Measurements from ENCODE around the gene THOC6.
"Not testable (repeated sequence)": the region's sequence is repeated elsewhere in the genome, so short reads cannot be mapped to it uniquely, and the experiment has no call there.

THOC6 gene

DNA sequence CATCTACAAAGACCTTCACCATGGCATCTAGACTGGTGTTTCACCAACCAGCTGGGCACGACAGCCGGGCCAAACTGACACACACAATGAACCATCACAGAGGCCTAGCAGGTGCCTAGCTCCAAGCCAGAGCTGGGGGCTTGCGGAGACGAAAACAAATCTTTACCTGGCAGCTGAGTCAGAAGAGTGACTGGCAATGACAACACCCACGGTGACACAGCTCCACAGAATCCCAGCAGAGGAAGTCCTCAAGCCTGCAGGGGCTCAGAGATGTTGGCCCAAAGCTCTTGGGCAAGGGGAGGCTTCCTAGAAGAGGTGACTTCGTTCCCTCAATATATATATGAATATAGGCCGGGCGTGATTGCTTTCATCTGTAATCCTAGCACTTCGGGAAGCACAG, 27.7 kb downstream of the THOC6 start:
- no peak for DNase-seq (ENCODE audit: low read depth, low spot score)
- H3K4me1 ChIP-seq (ENCODE audit: insufficient read depth, insufficient read length) = peaks cover 20% of the 10 kb centered on the region
- H3K4me3 ChIP-seq (ENCODE audit: insufficient read length, low read depth) = no peak overlapping the region
- TF ChIP-seq SUZ12 (IDR thresholded peaks at IDR 0.05; ENCODE audit: extremely low read depth, insufficient read depth, insufficient read length) = no peak
- no peak for TF ChIP-seq YY1 (IDR thresholded peaks at IDR 0.05; ENCODE audit: insufficient read depth, insufficient read length)
- TF ChIP-seq ZNF274 (IDR thresholded peaks at IDR 0.05; ENCODE audit: low read depth, low read length) = no peak
- peaks cover 34% of the 10 kb centered on the region for H3K27me3 ChIP-seq (ENCODE audit: insufficient read depth, insufficient read length)
- peaks cover 22% of the 10 kb centered on the region for H3K36me3 ChIP-seq (ENCODE audit: insufficient read depth, insufficient read length, low read length)
- H3K9me3 ChIP-seq (ENCODE audit: insufficient read depth, low read length) = no peaks in the 10 kb centered on the region
- H3K9ac ChIP-seq (ENCODE audit: insufficient read length, low read depth) = no peak overlapping the region

DNA sequence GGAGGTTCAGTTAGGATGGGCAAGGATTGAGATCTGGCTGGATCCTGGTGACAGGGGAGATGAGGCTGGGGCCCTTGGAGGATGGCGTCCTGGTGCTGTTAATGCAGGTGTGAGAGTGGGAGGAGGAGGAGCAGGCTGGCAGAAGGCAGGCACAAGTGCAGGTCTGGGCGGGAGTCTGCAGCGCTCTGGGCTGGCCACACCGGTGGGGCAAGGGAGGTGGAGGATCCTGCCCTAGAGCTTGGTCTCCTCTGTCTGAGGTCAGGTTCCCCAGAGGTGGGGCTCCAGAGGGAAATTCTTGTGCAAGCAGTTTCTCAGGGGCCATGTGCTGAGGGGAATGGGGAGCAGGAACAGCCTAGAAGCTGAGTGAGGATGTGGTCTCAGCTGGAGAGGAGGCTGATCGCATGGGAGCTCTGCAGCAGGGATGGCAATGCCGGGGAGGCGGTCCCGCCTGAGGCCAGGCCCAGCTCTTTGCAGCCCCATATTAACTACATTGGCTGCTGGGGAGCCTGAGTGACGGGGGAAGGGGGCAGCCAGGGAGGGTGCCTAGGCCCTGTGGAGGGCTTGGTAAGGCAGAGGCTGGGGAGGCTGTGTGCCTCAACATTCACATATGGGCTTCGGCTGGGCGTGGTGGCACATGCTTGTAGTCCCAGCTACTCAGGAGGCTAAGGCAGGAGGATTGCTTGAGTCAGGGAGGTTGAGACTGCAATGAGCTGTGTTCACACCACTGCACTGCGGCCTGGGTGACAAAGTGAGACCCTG, 28.9 kb downstream of the THOC6 start:
- not testable (repeated sequence) for H3K9me3 ChIP-seq (ENCODE audit: insufficient read depth, low read length); H3K9ac ChIP-seq (ENCODE audit: insufficient read length, low read depth); DNase-seq (ENCODE audit: low read depth, low spot score); H3K4me3 ChIP-seq (ENCODE audit: insufficient read length, low read depth)
- Histone ChIP-seq H3K27me3 (ENCODE audit: insufficient read depth, insufficient read length) (peaks cover 21% of the 10 kb centered on the region), H3K36me3 (ENCODE audit: insufficient read depth, insufficient read length, low read length) (peaks cover 29% of the 10 kb centered on the region), H3K4me1 (ENCODE audit: insufficient read depth, insufficient read length) (peaks cover 15% of the 10 kb centered on the region)

DNA sequence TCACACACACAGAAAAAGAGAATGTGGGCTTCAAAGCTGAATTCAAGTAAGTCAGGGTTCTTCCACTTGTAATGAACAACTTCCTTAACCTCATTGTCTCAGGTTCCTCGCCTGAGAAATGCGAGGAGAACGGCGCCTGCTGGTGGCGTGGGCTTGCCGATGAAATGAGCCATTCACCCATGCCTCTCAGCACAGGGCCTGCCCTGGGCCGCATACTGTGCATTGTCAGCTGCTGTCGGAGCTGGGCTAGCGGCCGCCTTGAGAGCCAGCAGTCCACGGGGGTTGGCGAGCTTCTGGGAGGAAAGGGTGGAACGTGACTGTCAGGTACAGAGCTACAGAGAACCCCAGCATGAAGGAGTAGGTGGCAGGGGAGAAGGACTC, 29.5 kb downstream of the THOC6 start:
- not testable (repeated sequence) for H3K9me3 ChIP-seq (ENCODE audit: insufficient read depth, low read length)
- H3K4me1 ChIP-seq (ENCODE audit: insufficient read depth, insufficient read length) = peaks cover 16% of the 10 kb centered on the region

DNA sequence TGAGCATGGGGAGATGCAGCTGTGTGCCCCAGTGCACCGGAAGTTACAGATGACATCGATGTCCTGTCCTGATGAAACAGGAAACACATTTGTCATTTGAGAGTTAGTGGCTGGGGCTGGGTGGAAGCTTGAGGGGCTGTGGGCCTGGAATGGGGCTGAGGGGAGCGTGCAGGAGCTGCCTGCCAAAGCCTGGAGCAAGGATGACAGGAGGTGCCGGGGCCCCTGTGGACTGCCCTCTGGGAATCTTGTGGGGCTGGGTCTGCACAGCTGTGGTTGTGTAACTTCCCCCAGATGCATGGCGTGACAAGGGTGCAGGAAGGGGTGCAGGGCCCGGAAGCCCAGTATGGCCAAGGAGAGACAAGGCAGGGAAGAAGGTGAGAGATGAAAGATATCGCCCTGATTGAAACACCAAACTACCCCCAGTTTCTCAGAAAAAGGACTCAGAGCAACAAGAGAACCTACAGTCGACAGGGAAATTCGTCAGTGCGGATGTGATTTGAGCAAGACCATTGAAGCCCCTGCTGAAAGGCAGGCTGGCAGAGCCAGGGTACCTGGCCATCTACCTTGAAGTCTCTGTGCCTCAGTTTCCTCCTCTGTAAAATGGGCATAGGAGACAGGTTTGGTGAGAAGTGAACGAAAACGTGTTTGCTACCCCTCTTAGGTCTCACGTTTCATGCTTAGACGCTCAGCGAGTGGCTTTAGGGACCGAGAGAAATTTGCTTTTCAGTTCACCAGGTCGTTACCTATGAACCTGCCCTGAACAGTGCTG, 31.3 kb downstream of the THOC6 start:
- Histone ChIP-seq H3K9ac (ENCODE audit: insufficient read length, low read depth) (peak overlapping the region; percentile 42), H3K4me1 (ENCODE audit: insufficient read depth, insufficient read length) (peaks cover 19% of the 10 kb centered on the region), H3K36me3 (ENCODE audit: insufficient read depth, insufficient read length, low read length) (peaks cover 29% of the 10 kb centered on the region), H3K4me3 (ENCODE audit: insufficient read length, low read depth) (no peak overlapping the region), H3K9me3 (ENCODE audit: insufficient read depth, low read length) (no peaks in the 10 kb centered on the region), H3K27me3 (ENCODE audit: insufficient read depth, insufficient read length) (peaks cover 6% of the 10 kb centered on the region)
- TF ChIP-seq SUZ12 (IDR thresholded peaks at IDR 0.05; ENCODE audit: extremely low read depth, insufficient read depth, insufficient read length) = no peak
- no peak for TF ChIP-seq ZNF274 (IDR thresholded peaks at IDR 0.05; ENCODE audit: low read depth, low read length)
- TF ChIP-seq YY1 (IDR thresholded peaks at IDR 0.05; ENCODE audit: insufficient read depth, insufficient read length) = no peak
- no peak for DNase-seq (ENCODE audit: low read depth, low spot score)

More for the DNA sequence above, 29.5 kb downstream of the THOC6 start:
- Histone ChIP-seq H3K36me3 (ENCODE audit: insufficient read depth, insufficient read length, low read length) (peaks cover 29% of the 10 kb centered on the region), H3K27me3 (ENCODE audit: insufficient read depth, insufficient read length) (peaks cover 15% of the 10 kb centered on the region)
- not testable (repeated sequence) for H3K9ac ChIP-seq (ENCODE audit: insufficient read length, low read depth); H3K4me3 ChIP-seq (ENCODE audit: insufficient read length, low read depth); DNase-seq (ENCODE audit: low read depth, low spot score)

DNA sequence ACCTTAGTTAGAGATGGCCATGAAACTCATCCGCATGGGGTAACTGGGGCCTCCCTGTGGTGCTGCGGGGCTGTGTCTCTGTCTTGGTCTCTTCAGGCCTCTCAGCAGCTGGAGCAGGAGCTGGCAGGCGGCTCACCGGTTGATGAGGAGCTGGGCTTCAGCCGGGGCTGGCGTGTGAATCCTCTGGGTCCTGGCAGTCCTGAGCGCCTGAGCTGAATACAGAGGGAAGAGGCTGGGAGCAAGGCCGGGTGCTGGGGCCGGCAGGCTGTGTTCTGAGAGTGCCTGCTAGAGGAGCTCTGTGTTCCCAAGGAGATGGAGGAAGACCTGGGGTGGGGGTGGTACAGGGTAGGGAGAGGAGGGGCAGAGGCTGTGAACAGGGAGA, 31.9 kb downstream of the THOC6 start:
- H3K4me3 ChIP-seq (ENCODE audit: insufficient read length, low read depth); DNase-seq (ENCODE audit: low read depth, low spot score); H3K9me3 ChIP-seq (ENCODE audit: insufficient read depth, low read length); H3K9ac ChIP-seq (ENCODE audit: insufficient read length, low read depth): not testable (repeated sequence)
- peaks cover 18% of the 10 kb centered on the region for H3K4me1 ChIP-seq (ENCODE audit: insufficient read depth, insufficient read length)
- peaks cover 29% of the 10 kb centered on the region for H3K36me3 ChIP-seq (ENCODE audit: insufficient read depth, insufficient read length, low read length)
- peaks cover 10% of the 10 kb centered on the region for H3K27me3 ChIP-seq (ENCODE audit: insufficient read depth, insufficient read length)

DNA sequence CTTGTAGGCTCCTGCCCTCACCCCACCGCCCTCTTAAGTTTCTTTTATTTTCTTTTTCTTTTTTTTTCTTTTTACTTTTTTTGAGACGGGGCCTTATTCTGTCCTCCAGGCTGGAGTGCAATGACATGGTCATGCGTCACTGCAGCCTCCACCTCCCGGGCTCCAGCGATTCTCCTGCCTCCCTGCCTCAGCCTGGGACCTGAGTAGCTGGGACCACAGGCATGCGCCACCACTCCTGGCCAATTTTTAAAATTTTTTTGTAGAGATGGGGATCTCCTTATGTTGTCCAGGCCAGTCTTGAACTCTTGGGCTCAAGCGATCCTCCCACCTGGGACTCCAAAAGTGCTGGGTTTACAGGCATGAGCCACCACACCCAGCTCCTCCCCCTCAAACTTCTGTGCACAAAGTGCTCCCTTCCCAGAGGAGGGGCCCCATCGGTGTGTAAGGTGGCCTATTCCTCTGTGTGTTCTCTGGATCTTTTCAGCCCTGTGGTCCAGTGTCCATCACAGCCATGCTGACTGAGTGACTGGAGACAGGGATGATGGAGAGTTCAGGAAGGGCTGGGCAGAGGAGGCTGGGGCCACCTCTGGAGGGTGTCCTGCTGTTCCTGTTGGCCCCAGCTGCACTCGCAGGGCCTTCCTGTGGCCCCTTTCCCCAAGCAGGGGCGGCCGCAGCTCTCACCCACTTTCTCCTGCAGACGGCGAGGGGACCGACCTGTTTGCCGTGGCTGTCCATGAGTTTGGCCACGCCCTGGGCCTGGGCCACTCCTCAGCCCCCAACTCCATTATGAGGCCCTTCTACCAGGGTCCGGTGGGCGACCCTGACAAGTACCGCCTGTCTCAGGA, 32.7 kb downstream of the THOC6 start:
- Histone ChIP-seq H3K4me1 (ENCODE audit: insufficient read depth, insufficient read length) (peaks cover 18% of the 10 kb centered on the region), H3K36me3 (ENCODE audit: insufficient read depth, insufficient read length, low read length) (peaks cover 29% of the 10 kb centered on the region), H3K9me3 (ENCODE audit: insufficient read depth, low read length) (no peaks in the 10 kb centered on the region), H3K4me3 (ENCODE audit: insufficient read length, low read depth) (no peak overlapping the region), H3K9ac (ENCODE audit: insufficient read length, low read depth) (no peak overlapping the region), H3K27me3 (ENCODE audit: insufficient read depth, insufficient read length) (peaks cover 10% of the 10 kb centered on the region)
- TF ChIP-seq YY1 (IDR thresholded peaks at IDR 0.05; ENCODE audit: insufficient read depth, insufficient read length) = no peak
- no peak for TF ChIP-seq ZNF274 (IDR thresholded peaks at IDR 0.05; ENCODE audit: low read depth, low read length)
- no peak for TF ChIP-seq SUZ12 (IDR thresholded peaks at IDR 0.05; ENCODE audit: extremely low read depth, insufficient read depth, insufficient read length)
- no peak for DNase-seq (ENCODE audit: low read depth, low spot score)

Data from NT2/D1 (cell line).